ENCODE results near the gene PER3. TPM values are rescaled to one million over a fixed set of nuclear protein-coding genes. Genes with fewer than 3 reads are reported as not detected.
A peak's percentile ranks its signal among the peaks of the same experiment; 100 is the strongest.

The PER3 gene
- total RNA-seq, 1 donor from 2014 or later: 9.0 TPM

- no peak for DNase-seq (ENCODE audit: low read depth)
Measured at GRCh38 chr1:7831458-7831857, 47.4 kb downstream of the PER3 start.

- DNase-seq (ENCODE audit: low read depth): no peak
Measured at GRCh38 chr1:7833035-7833434, 48.9 kb downstream of the PER3 start.

- no peak for DNase-seq (ENCODE audit: low read depth)
Measured at GRCh38 chr1:7838714-7839113, 54.6 kb downstream of the PER3 start.

DNA sequence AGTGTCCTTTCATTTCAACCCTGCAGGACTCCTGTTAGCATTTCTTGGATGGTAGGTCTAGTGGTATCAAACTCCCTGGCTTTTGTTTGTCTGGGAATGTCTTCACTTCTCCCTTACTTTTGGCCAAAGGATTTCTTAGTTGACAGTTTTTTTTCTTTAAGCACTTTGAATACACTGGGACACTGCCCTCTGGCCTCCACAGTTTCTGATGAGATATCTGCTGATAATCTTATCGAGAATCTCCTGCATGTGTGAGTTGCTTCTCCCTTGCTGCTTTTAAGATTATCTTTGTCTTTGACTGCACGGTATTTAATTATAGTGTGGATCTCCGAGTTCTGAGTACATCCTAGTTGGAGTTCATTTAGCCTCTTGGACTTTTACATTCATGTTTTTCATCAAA is 55.4 kb downstream of the PER3 start:
- DNase-seq (ENCODE audit: low read depth): no peak

DNA sequence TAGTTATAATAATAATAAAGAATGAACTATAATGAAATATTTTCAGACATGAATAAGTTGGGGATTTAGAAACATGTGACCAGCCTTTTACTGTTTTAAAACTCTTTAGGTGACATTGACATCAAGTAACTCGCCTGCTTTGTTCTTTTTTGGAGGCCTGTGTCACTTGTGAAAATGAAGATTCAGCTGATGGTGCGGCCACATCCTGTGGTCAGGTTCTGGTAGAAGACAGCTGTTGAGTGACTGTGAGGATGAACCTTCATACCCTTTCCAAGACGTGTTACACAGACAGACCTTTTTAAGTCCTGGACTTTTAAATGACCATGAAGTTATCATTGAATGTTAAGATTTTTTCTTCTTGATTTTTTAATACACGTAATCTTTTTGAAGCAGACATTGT is 58.4 kb downstream of the PER3 start:
- peak; percentile 87 for DNase-seq (ENCODE audit: low read depth)

- no peak for DNase-seq (ENCODE audit: low read depth)
Measured at GRCh38 chr1:7845761-7846160, 61.7 kb downstream of the PER3 start.

DNA sequence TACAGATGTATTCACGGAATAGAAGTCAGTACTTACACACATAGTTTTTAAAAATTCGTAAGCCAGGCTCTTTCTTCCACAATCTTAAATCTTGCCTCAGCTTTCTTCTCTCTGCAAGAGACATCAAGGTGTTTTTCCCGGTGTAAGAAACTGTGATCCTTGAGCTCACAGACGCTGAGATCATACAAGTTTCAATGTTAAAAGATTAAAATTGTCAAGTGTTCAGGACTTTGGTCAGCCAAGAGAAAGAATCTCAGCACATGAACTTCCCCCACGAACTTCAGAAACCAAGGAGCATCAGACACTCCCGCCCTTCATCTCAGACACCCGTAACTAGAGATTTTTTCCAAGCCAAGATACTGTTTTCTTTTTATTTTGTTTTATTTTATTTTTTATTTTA is 62.6 kb downstream of the PER3 start:
- DNase-seq (ENCODE audit: low read depth): no peak

GRCh38 chr1:7847599-7847998 is 63.5 kb downstream of the PER3 start:
- DNase-seq (ENCODE audit: low read depth): peak; percentile 79

DNA sequence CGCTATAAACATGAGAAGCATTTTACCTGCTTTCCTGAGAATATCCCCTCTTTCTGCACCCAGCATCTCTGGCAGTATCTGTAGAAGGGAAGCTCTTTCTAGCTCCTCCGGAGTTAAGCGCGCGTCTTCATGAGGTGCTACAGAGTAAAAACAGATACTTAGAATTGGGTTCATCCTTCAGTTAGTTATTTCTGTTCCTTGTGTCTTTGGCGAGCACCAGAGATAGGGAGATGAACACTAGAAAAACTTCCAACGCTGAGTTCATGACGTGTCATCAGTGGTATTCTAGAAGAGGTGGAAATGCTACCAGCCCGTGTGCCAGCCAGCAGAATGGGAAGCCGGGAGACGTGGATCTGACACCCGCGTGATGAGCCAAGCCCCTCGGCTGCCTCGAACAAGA is 66.7 kb downstream of the PER3 start:
- no peak for DNase-seq (ENCODE audit: low read depth)

- DNase-seq (ENCODE audit: low read depth): no peak
Measured at GRCh38 chr1:7852804-7853683, 69.0 kb downstream of the PER3 start, which contains the start of gene UTS2. UTS2 (minus strand) TSS chr1:7853065; CDS start chr1:7853003, 62 bp downstream.

DNA sequence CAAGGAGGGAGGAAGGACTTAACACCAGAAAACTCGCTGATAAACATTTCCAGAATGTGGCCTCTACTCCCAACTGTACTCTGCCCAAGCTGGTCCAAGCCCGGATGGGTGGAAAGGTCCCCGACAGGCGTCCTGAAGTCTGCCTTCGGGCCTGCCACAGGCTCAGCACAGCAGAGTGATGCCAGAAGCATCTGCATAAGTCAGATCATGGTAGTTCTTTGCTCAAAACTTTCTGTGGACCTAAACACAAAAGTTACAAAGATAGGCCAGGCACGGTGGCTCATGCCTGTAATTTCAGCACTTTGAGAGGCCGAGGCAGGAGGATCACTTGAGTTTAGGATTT is 69.6 kb downstream of the PER3 start:
- no peak for DNase-seq (ENCODE audit: low read depth)

GRCh38 chr1:7856345-7856744 is 72.3 kb downstream of the PER3 start:
- no peak for DNase-seq (ENCODE audit: low read depth)

DNA sequence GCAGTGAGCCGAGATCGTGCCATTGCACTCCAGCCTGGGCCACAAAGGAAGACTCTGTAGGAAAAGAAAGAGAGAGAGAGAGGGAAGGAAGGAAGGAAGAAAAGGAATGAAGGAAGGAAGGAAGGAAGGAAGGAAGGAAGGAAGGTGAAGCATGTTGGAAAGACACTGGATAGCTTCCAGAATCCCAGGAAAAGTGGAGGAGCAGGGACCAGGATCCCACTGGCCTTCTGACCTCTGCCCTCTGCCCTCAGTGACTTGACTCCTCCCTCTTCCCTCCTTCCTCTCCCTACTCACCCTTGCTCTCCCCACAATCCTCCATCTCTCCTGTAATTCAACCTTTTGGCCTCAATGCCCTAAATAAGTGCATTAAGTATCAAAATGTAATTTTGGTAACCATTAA is 72.9 kb downstream of the PER3 start:
- no peak for DNase-seq (ENCODE audit: low read depth)

DNA sequence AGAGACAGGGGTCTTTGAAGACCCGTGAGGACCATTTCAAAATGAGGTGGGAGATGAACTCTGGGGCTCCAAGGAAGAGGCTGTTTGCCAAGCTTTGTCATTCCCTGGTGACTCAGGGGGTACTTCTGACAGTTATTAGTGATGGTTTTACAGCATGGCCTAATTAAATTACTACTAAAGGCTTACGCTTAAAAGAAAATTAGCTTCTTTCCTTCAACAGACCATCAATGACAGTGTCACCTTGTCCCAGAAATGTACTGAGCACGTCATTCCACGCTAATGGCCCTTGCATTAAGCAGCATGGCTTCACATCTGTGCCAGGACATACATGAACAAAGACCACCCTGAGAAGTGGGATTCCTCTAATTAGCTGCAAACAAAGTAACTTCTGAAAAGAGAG is 73.9 kb downstream of the PER3 start:
- no peak for DNase-seq (ENCODE audit: low read depth)

DNA sequence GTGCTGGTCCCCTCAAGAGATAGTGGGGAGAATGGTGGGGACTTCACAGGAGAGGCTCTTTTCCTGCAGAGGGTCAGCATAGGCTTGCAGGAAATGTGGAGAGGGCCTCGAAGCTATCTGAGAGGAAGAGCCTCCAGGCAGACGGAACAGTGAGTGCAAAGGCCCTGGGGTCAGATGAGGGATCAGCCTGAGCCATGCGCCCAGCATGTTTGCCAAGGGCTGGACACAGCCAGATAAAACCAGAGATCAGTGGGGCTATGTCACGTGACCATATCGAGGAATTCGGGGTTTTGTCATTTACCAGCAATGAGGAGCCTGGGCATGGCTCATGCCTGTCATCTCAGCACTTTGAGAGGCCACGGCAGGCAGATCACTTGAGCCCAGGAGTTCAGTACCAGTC is 75.3 kb downstream of the PER3 start:
- no peak for DNase-seq (ENCODE audit: low read depth)

DNA sequence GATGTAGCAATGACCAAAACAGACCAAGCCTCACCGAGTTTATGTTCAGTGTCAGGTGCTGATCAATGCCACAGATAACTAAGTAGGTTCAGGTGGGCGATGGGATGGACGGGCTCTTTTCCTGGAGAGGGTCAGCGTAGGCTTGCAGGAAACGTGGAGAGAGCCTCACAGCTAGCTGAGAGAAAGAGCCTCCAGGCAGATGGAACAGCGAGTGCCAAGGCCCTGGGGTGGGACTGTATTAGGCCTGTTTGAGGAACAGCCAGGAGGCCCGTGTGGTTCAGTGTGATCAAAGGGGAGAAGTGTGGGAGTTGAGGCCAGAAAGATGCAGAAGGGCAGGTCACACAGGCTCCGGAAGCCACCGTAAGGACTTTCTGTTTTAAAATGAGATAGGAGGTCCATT is 76.0 kb downstream of the PER3 start:
- no peak for DNase-seq (ENCODE audit: low read depth)

GRCh38 chr1:7861452-7861851 is 77.4 kb downstream of the PER3 start:
- DNase-seq (ENCODE audit: low read depth): no peak

DNA sequence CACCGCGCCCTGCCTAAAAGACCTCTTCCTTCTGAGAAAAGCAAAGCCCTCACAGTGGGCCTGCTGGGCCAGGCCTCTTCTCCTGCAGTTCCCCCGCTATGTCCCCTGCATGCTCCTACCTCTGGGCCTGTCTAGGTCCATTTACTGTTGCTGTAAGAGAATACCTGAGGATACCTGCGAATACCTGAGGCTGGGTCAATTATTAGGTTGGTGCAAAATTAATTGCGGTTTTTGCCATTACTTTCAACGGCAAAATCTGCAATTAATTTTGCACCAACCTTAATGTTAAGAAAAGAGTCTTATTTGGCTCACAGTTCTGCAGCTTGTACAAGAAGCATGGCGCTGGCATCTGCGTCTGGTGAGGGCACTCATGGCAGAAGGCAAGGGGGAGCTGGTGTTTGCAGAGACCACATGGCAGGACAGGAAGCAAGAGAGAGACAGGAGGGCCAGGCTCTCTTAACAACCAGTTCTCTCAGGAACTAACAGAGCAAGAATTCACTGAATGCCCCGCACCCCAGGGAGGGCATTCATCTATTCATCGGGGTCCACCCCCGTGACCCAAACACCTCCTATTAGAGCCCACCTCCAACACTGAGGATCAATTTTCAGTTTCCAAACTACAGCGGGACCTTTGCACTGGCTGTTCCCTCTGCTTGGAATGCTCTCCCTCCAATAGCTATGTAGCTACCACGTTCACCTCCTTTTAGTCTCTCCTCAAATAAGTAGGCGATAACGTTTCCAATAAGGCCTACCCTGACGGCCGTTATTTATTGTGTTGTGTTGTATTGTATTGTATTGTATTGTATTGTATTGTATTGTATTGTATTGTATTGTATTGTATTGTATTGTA is 78.3 kb downstream of the PER3 start:
- no peak for DNase-seq (ENCODE audit: low read depth)

DNA sequence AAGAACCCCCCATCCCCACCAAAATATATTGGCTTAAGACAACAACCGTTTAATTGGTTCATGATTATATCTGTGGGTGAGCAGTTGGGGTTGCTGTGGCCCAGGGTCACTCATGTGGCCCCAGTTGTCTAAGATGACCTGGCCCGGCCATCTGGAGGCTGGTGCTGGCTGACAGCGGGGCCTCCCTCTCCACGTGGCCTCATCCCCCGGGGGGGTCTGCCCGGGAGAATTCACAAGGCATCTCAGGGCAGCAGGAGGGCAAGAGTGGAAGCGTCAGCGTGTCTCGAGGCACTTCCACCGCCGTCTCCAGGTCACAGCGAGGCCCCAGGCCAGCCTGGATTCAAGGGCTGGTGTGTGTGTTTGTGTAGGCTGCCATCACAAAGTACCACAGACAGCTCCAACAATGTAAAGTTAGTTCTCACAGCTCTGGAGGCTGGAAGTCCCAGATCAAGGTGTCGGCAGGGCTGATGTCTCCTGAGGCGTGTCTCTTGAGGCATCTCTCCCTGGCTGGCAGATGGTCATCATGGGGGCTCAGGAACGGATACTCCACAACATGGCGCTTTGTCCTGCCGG is 79.8 kb downstream of the PER3 start:
- no peak for DNase-seq (ENCODE audit: low read depth)

DNA sequence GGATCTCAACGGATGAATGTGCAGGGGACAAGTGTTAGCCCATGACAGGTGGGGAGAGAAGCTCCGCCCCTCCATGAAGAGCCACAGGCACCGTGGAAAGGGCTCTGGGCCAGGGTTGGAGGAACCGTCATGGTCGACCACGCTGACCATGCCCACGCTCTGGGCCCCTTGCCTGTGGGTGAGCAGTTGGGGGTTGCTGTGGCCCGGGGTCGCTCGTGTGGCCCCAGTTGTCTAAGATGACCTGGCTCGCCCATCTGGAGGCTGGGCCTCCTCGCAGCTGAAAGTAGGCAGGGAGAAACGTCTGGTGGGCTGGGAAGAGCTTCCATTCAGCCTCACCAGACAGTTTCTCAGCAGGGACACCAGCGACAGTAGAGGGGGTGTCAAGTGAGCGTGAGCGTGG is 81.9 kb downstream of the PER3 start:
- no peak for DNase-seq (ENCODE audit: low read depth)

GRCh38 chr1:7868070-7868780 is 84.1 kb downstream of the PER3 start:
- no peak for DNase-seq (ENCODE audit: low read depth)
